IPS-11a (cell line): ENCODE results near the gene TWNK.
"Not testable (repeated sequence)": the region's sequence is repeated elsewhere in the genome, so short reads cannot be mapped to it uniquely, and the experiment has no call there.

Experiments
- H3K4me3 ChIP-seq: one replicate; pipeline ENCODE4 v1.5.1; 2013; ENCODE audit warnings: low read depth, low read length, control low read depth

The TWNK gene

GRCh38 chr10:101029520-101030295, 42.4 kb downstream of the TWNK start:
- H3K4me3 ChIP-seq, result no peak overlapping the region

- no peak overlapping the region for H3K4me3 ChIP-seq
Observed at GRCh38 chr10:101030496-101031127, 43.3 kb downstream of the TWNK start.

- H3K4me3 ChIP-seq, result peak within 1 kb of the TSS; percentile 15
Observed at GRCh38 chr10:101031128-101031795, 43.9 kb downstream of the TWNK start, which contains the start of the genes PDZD7 and SFXN3. Gene PDZD7 (minus strand): TSS chr10:101031129. CDS start chr10:101030219, 910 bp downstream. Gene SFXN3 (plus strand): TSS chr10:101031234. CDS start chr10:101034695, 3,461 bp downstream.

GRCh38 chr10:101031796-101032636, 44.7 kb downstream of the TWNK start:
- peak overlapping the region; percentile 15 for H3K4me3 ChIP-seq

- H3K4me3 ChIP-seq, result peak overlapping the region; percentile 15
Observed at GRCh38 chr10:101032637-101033224, 45.4 kb downstream of the TWNK start.

GRCh38 chr10:101033276-101033675, 45.9 kb downstream of the TWNK start:
- no peak overlapping the region for H3K4me3 ChIP-seq

GRCh38 chr10:101034404-101034803, 47.1 kb downstream of the TWNK start:
- H3K4me3 ChIP-seq, result not testable (repeated sequence)

GRCh38 chr10:101035314-101035713, 48.0 kb downstream of the TWNK start:
- no peak overlapping the region for H3K4me3 ChIP-seq

- H3K4me3 ChIP-seq, result no peak overlapping the region
Observed at GRCh38 chr10:101035916-101036702, 48.8 kb downstream of the TWNK start.

- H3K4me3 ChIP-seq, result no peak overlapping the region
Observed at GRCh38 chr10:101036726-101037125, 49.4 kb downstream of the TWNK start.

GRCh38 chr10:101038484-101038883, 51.1 kb downstream of the TWNK start:
- H3K4me3 ChIP-seq, result no peak overlapping the region

- no peak overlapping the region for H3K4me3 ChIP-seq
Observed at GRCh38 chr10:101040061-101040460, 52.7 kb downstream of the TWNK start.

- no peak overlapping the region for H3K4me3 ChIP-seq
Observed at GRCh38 chr10:101040851-101041250, 53.5 kb downstream of the TWNK start.

GRCh38 chr10:101041252-101041761, 54.0 kb downstream of the TWNK start:
- no peak overlapping the region for H3K4me3 ChIP-seq

- H3K4me3 ChIP-seq, result peak overlapping the region; percentile 41
Observed at GRCh38 chr10:101042118-101042517, 54.8 kb downstream of the TWNK start.

GRCh38 chr10:101042667-101043362, 55.5 kb downstream of the TWNK start:
- H3K4me3 ChIP-seq, result peak overlapping the region; percentile 41

- peak overlapping the region; percentile 41 for H3K4me3 ChIP-seq
Observed at GRCh38 chr10:101043363-101043707, 56.0 kb downstream of the TWNK start.
